C4-2B (cell line): ENCODE measurements around the gene MAP3K15.

Source experiments
- ZFX ChIP-seq: fragments of 450-650 bp; IDR thresholded peaks from 2 replicates; pipeline ENCODE4 v1.6.1; 2017
- TF ChIP-seq, protein P1 (sequence below): fragments of 450-650 bp; conservative IDR thresholded peaks from 2 replicates; pipeline ENCODE4 v1.5.1; 2017; ENCODE audit warnings: mild to moderate bottlenecking

DNA sequence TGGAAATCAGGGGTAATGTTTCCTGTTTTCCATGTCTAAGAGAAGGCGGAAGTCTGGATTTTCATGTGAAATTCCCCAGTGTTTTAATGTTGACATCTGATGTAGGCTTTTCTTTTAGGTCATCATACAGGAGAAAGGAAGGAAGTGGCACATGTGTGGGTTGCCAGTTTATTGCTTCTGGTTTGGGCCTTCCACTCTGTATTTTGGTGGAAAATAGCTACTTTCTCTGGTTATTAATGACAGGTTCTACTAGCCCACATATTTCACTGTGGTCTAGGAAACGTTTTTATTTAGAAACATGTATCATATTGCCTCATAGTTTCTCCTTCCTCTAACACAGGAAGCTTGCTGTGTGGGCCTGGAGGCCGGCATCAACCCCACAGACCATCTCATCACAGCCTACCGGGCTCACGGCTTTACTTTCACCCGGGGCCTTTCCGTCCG is 164.3 kb downstream of the MAP3K15 start:
- TF ChIP-seq, protein P1, sequence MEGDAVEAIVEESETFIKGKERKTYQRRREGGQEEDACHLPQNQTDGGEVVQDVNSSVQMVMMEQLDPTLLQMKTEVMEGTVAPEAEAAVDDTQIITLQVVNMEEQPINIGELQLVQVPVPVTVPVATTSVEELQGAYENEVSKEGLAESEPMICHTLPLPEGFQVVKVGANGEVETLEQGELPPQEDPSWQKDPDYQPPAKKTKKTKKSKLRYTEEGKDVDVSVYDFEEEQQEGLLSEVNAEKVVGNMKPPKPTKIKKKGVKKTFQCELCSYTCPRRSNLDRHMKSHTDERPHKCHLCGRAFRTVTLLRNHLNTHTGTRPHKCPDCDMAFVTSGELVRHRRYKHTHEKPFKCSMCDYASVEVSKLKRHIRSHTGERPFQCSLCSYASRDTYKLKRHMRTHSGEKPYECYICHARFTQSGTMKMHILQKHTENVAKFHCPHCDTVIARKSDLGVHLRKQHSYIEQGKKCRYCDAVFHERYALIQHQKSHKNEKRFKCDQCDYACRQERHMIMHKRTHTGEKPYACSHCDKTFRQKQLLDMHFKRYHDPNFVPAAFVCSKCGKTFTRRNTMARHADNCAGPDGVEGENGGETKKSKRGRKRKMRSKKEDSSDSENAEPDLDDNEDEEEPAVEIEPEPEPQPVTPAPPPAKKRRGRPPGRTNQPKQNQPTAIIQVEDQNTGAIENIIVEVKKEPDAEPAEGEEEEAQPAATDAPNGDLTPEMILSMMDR = no peak
- TF ChIP-seq ZFX = no peak
